GM12878 (cell line): ENCODE results near the gene ALDH3B2. TPM values are rescaled to one million over a fixed set of nuclear protein-coding genes. Genes with fewer than 3 reads are reported as not detected.

Experiments used
- ATAC-seq: fragments of 200-7000 bp; cut with Tn5 transposase; 3 replicates; pipeline ENCODE4 v1.9.1; 2020; ENCODE audit warnings: mild to moderate bottlenecking, moderate library complexity
- BruUV-seq: library from RNA; stranded (reverse); fragments of 400-500 nt; replicated peaks from 2 replicates; lab custom pipeline; 2021; lab: Mats Ljungman, UMichigan
- CTCF ChIA-PET: fragments of 300-600 bp; sonication (Branson Sonifier 250); formaldehyde crosslinking; extraction: SDS; loops from one replicate; lab custom pipeline; 2021; ENCODE audit warnings: inconsistent platforms; lab: Yijun Ruan, JAX
- POLR2A ChIA-PET: fragments of 350-600 bp; formaldehyde crosslinking; extraction: SDS; loops from one replicate; lab custom pipeline; 2021; ENCODE audit warnings: inconsistent platforms; lab: Charles Lee
- RAD21 ChIA-PET: fragments of 300-600 bp; sonication (Branson Sonifier 250); formaldehyde crosslinking; loops from one replicate; lab custom pipeline; 2023; ENCODE audit warnings: antibody characterized with exemption; ENCODE audit not compliant: unreplicated experiment; lab: Charles Lee
- SMC1A ChIA-PET: fragments of 300-600 bp; sonication (Branson Sonifier 250); formaldehyde crosslinking; loops from one replicate; lab custom pipeline; 2023; ENCODE audit not compliant: unreplicated experiment, uncharacterized antibody; lab: Charles Lee
- DNase-seq: peaks from one replicate; pipeline ENCODE4 v3.0.0-alpha.2; 2011; ENCODE audit warnings: low read depth, low spot score
- FAIRE-seq: peaks from 3 replicates; lab custom pipeline; 2011; peaks lifted over from hg19 to GRCh38; lab: Jason Lieb, UNC
- H2AFZ ChIP-seq: 2 replicates; pipeline ENCODE4 v1.6.0; 2011; ENCODE audit warnings: low read depth, low read length, control low read depth; ENCODE audit not compliant: control insufficient read depth
- H3K27ac ChIP-seq: 2 replicates; pipeline ENCODE4 v1.5.1; 2011; ENCODE audit warnings: control low read depth; ENCODE audit not compliant: control insufficient read depth, insufficient read depth
- H3K27me3 ChIP-seq, 2 experiments: replicated peaks in 1 of 2; 2 replicates each; pipeline versions ENCODE4 v1.6.0 to v1.6.1; 2011; ENCODE audit warnings: low read length in 1 of 2; ENCODE audit not compliant: control insufficient read depth in 2 of 2, insufficient read depth in 2 of 2
- H3K36me3 ChIP-seq, 2 experiments: 2 replicates each; pipeline ENCODE4 v1.5.1; 2011; ENCODE audit warnings: low read length in 1 of 2; ENCODE audit not compliant: control insufficient read depth in 2 of 2, insufficient read depth in 2 of 2
- H3K4me1 ChIP-seq: 2 replicates; pipeline ENCODE4 v1.6.1; 2011; ENCODE audit warnings: mild to moderate bottlenecking, low read length, moderate library complexity, mixed read lengths; ENCODE audit not compliant: control insufficient read depth, insufficient read depth
- H3K4me2 ChIP-seq: 2 replicates; pipeline ENCODE4 v1.6.0; 2011; ENCODE audit warnings: control low read depth; ENCODE audit not compliant: control insufficient read depth, insufficient read depth
- H3K4me3 ChIP-seq: fragments of 200-600 bp; sonication (generic); 2 replicates; pipeline ENCODE4 v1.5.1; 2016
- H3K79me2 ChIP-seq: 2 replicates; pipeline ENCODE4 v1.6.0; 2011; ENCODE audit warnings: low read length; ENCODE audit not compliant: control insufficient read depth, insufficient read depth
- H3K9ac ChIP-seq: 2 replicates; pipeline ENCODE4 v1.8.0; 2011; ENCODE audit warnings: low read length, control low read depth, mixed read lengths; ENCODE audit not compliant: control insufficient read depth, insufficient read depth
- H3K9me3 ChIP-seq: replicated peaks from 3 replicates; pipeline ENCODE4 v1.5.1; 2011; ENCODE audit warnings: mild to moderate bottlenecking, low read length; ENCODE audit not compliant: control insufficient read depth, insufficient read depth
- H4K20me1 ChIP-seq: 2 replicates; pipeline ENCODE4 v1.6.0; 2011; ENCODE audit not compliant: control insufficient read depth, insufficient read depth
- ELK1 ChIP-seq: IDR thresholded peaks from 2 replicates; pipeline ENCODE4 v1.6.1; 2012; ENCODE audit warnings: low read depth, low read length, improper control_type of control experiment
- FOS ChIP-seq: IDR thresholded peaks from 3 replicates; pipeline ENCODE4 v1.6.1; 2011; ENCODE audit warnings: borderline replicate concordance; ENCODE audit not compliant: insufficient read length; ENCODE audit errors: extremely low read depth
- MYC ChIP-seq: IDR thresholded peaks from 2 replicates; pipeline ENCODE4 v1.6.1; 2011; ENCODE audit warnings: mild to moderate bottlenecking, low read length, moderate library complexity, inconsistent platforms; ENCODE audit not compliant: insufficient read depth, insufficient replicate concordance, insufficient read length, severe bottlenecking
- NFYB ChIP-seq: IDR thresholded peaks from 2 replicates; pipeline ENCODE4 v1.6.1; 2011; ENCODE audit warnings: low read depth, mild to moderate bottlenecking, low read length, improper control_type of control experiment, moderate library complexity; ENCODE audit not compliant: insufficient read depth
- SMAD5 ChIP-seq: IDR thresholded peaks from 2 replicates; pipeline ENCODE4 v1.6.1; 2016; ENCODE audit warnings: antibody characterized with exemption, low read depth
- ZSCAN29 ChIP-seq: fragments of 450-650 bp; IDR thresholded peaks from 2 replicates; pipeline ENCODE4 v1.6.1; 2017; ENCODE audit warnings: mild to moderate bottlenecking, moderate library complexity
- WGBS: methylation state at CpG from one replicate; pipeline ENCODE4 v1.1.6; 2016; ENCODE audit warnings: low lambda C conversion rate; ENCODE audit not compliant: insufficient replicate concordance, insufficient coverage; ENCODE audit errors: missing lambda C conversion rate; 5-methylcytosine and 5-hydroxymethylcytosine counted together
- in situ Hi-C: fragments of 300-500 bp; cut with MboI; formaldehyde crosslinking; loops from 9 replicates; pipeline ENCODE4 v1.14.3; 2018; ENCODE audit warnings: mixed read lengths
- intact Hi-C: fragments of 100-400 bp; cut with micrococcal nuclease; formaldehyde crosslinking; loops from one replicate; pipeline ENCODE4 v1.14.2; 2022; ENCODE audit not compliant: unreplicated experiment
- polyA plus RNA-seq, 11 experiments: library from polyadenylated mRNA; depleted of rRNA in 4 of 11; unstranded in 6 of 11; stranded (reverse) in 5 of 11; fragments of >200 nt; fragmentation: Nextera tagmentation in 4 of 11; fragmentation: Illumina TruSeq in 1 of 11; extraction: Ambion mirVana in 4 of 11; extraction: Trizol in 1 of 11; gene quantifications; 1 replicate in 1 of 11; 2 replicates in 10 of 11; pipeline versions ENCODE4 v1.2.1 to v1.2.3, GENCODE V29; 2011 to 2016; ENCODE audit warnings: inconsistent platforms in 2 of 11, missing spikeins in 2 of 11, low read depth in 1 of 11
- total RNA-seq, 4 experiments: library from RNA; depleted of rRNA in 3 of 4; stranded (reverse); fragments of >200 nt in 3 of 4; fragmentation: Illumina TruSeq in 1 of 4; extraction: Trizol in 1 of 4; gene quantifications; 2 replicates each; pipeline versions ENCODE4 v1.2.1 to v1.2.3, GENCODE V29; 2013 to 2021
- TF ChIP-seq, protein P1 (sequence below): fragments of 450-650 bp; IDR thresholded peaks from 2 replicates; pipeline ENCODE4 v1.6.1; 2017; ENCODE audit warnings: mild to moderate bottlenecking, moderate library complexity

The ALDH3B2 gene
- total and polyA plus RNA-seq, 10 of the 15 experiments (the other 5 are each of a cell fraction or from before 2014, with no cell fraction given) = 0.09 to 0.17 TPM; not detected in 8

GRCh38 chr11:67675058-67675747 lies 780 bp upstream of the ALDH3B2 start:
- Histone ChIP-seq H3K4me1 (no peaks in the 10 kb centered on the region), H2AFZ (no peak overlapping the region), H3K79me2 (no peaks in the 10 kb centered on the region), H3K9ac (no peak overlapping the region), H3K9me3 (no peaks in the 10 kb centered on the region; the same call in 2 of the 3 replicates), H3K4me3 (no peak overlapping the region), H4K20me1 (no peaks in the 10 kb centered on the region), H3K4me2 (no peak overlapping the region), H3K27ac (no peak overlapping the region), H3K27me3 (peaks cover 0 to 6% of the 10 kb centered on the region in 2 experiments; a peak in 2 of 4 replicates), H3K36me3 (no peaks in the 10 kb centered on the region)
- RAD21 ChIA-PET = no interaction called here
- POLR2A ChIA-PET = no interaction called here
- no peak for ATAC-seq
- BruUV-seq = no TSS peak
- FAIRE-seq = no peak
- DNase-seq = no peak
- in situ Hi-C loops = no loop called here
- intact Hi-C loops = no loop called here
- WGBS = 59% methylated on average over 12 of the region's 12 CpGs
- TF ChIP-seq SMAD5 = no peak
- no peak for TF ChIP-seq FOS
- no peak for TF ChIP-seq ELK1
- no peak for TF ChIP-seq NFYB
- no peak for TF ChIP-seq MYC
- TF ChIP-seq, protein P1, sequence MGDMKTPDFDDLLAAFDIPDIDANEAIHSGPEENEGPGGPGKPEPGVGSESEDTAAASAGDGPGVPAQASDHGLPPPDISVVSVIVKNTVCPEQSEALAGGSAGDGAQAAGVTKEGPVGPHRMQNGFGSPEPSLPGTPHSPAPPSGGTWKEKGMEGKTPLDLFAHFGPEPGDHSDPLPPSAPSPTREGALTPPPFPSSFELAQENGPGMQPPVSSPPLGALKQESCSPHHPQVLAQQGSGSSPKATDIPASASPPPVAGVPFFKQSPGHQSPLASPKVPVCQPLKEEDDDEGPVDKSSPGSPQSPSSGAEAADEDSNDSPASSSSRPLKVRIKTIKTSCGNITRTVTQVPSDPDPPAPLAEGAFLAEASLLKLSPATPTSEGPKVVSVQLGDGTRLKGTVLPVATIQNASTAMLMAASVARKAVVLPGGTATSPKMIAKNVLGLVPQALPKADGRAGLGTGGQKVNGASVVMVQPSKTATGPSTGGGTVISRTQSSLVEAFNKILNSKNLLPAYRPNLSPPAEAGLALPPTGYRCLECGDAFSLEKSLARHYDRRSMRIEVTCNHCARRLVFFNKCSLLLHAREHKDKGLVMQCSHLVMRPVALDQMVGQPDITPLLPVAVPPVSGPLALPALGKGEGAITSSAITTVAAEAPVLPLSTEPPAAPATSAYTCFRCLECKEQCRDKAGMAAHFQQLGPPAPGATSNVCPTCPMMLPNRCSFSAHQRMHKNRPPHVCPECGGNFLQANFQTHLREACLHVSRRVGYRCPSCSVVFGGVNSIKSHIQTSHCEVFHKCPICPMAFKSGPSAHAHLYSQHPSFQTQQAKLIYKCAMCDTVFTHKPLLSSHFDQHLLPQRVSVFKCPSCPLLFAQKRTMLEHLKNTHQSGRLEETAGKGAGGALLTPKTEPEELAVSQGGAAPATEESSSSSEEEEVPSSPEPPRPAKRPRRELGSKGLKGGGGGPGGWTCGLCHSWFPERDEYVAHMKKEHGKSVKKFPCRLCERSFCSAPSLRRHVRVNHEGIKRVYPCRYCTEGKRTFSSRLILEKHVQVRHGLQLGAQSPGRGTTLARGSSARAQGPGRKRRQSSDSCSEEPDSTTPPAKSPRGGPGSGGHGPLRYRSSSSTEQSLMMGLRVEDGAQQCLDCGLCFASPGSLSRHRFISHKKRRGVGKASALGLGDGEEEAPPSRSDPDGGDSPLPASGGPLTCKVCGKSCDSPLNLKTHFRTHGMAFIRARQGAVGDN = no peak
- no peak for TF ChIP-seq ZSCAN29
- CTCF ChIA-PET = interaction anchor here (0.6 kb wide), 1 partner anchor 91 kb away, joined by 3 read pairs; no protein-coding TSS in a partner anchor
- SMC1A ChIA-PET = interaction anchor here (1.1 kb wide), 1 partner anchor 17 kb away, joined by 3 read pairs; no protein-coding TSS in a partner anchor
